Tibial artery (tissue), 4 donors: ENCODE data around the gene OSBPL7.

Source experiments
- DNase-seq, 2 donors: peaks; one replicate each; pipeline ENCODE4 v3.0.0-alpha.2; 2019
- H3K27ac ChIP-seq, 2 donors: fragments of 200-600 bp; sonication (generic) in 1 of 2; 1 replicate in 1 of 2; 2 replicates in 1 of 2; pipeline ENCODE4 v1.5.1; 2018 to 2019; ENCODE audit warnings: mild to moderate bottlenecking in 1 of 2
- H3K27me3 ChIP-seq, 2 donors: fragments of 200-600 bp; sonication (generic) in 1 of 2; one replicate each; pipeline versions ENCODE4 v1.5.1 to v1.6.0; 2016 to 2019
- H3K36me3 ChIP-seq, 3 donors: fragments of 200-600 bp; sonication (generic) in 2 of 3; one replicate each; pipeline ENCODE4 v1.5.1; 2016 to 2019; ENCODE audit warnings: mild to moderate bottlenecking in 2 of 3
- H3K4me1 ChIP-seq, 4 donors: fragments of 200-600 bp; sonication (generic) in 2 of 4; 1 replicate in 3 of 4; 2 replicates in 1 of 4; pipeline ENCODE4 v1.5.1; 2016 to 2019
- H3K4me3 ChIP-seq, 2 donors: fragments of 200-600 bp; sonication (generic) in 1 of 2; 1 replicate in 1 of 2; 2 replicates in 1 of 2; pipeline ENCODE4 v1.5.1; 2018 to 2019; ENCODE audit warnings: mild to moderate bottlenecking in 2 of 2
- H3K9me3 ChIP-seq, 3 donors: fragments of 200-600 bp; sonication (generic) in 1 of 3; one replicate each; pipeline ENCODE4 v1.5.1; 2016 to 2019
- intact Hi-C: fragments of 100-400 bp; cut with DNase I; formaldehyde crosslinking; loops from one replicate; pipeline ENCODE4 v1.15.0; 2023; ENCODE audit warnings: low total_unique reads
- TF ChIP-seq, protein P1 (sequence below), 2 experiments: fragments of 200-600 bp in 1 of 2; fragments of 450-650 bp in 1 of 2; IDR thresholded peaks; one replicate each; pipeline ENCODE4 v1.5.1; 2017 to 2019; ENCODE audit warnings: antibody characterized with exemption in 2 of 2, mild to moderate bottlenecking in 1 of 2, moderate library complexity in 1 of 2

Gene OSBPL7

DNA sequence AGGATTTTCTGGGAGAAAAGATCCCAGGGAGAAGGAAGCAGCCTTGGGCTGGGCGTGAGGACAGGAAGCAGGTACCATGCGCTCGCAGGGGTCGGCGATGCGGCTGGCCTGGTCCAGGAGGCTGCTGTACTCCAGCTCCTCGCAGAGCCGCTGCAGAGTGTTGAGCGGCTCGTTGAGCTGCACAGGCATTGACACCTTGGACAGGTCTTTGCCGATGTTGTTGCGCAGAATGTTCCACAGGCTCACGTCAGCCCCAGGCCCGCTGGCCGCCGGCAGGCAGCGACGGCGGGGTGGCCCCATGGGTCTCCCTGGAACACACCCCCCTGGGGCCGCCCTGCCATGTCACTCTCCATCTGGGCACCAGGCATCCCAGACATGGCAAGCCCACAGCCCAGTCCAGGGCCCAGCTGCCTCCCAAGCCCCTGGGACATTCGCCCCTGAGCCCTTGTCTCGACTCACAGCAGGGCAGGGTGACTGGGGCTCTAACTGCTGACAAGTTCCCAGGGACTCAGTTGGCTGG is 8.0 kb downstream of the OSBPL7 start:
- H3K27me3 ChIP-seq: no peaks in the 10 kb centered on the region
- H3K36me3 ChIP-seq: peaks cover 17 to 84% (median 74%) of the 10 kb centered on the region in 3 donors
- H3K9me3 ChIP-seq: no peaks in the 10 kb centered on the region
- H3K4me1 ChIP-seq: no peaks in the 10 kb centered on the region
- TF ChIP-seq, protein P1, sequence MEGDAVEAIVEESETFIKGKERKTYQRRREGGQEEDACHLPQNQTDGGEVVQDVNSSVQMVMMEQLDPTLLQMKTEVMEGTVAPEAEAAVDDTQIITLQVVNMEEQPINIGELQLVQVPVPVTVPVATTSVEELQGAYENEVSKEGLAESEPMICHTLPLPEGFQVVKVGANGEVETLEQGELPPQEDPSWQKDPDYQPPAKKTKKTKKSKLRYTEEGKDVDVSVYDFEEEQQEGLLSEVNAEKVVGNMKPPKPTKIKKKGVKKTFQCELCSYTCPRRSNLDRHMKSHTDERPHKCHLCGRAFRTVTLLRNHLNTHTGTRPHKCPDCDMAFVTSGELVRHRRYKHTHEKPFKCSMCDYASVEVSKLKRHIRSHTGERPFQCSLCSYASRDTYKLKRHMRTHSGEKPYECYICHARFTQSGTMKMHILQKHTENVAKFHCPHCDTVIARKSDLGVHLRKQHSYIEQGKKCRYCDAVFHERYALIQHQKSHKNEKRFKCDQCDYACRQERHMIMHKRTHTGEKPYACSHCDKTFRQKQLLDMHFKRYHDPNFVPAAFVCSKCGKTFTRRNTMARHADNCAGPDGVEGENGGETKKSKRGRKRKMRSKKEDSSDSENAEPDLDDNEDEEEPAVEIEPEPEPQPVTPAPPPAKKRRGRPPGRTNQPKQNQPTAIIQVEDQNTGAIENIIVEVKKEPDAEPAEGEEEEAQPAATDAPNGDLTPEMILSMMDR (IDR thresholded peaks at IDR 0.05): no peak
- H3K27ac ChIP-seq: no peak overlapping the region
- intact Hi-C loops: no loop called here
- peak in 1 of 2 donors; percentile 53 for DNase-seq
- no peak overlapping the region for H3K4me3 ChIP-seq

DNA sequence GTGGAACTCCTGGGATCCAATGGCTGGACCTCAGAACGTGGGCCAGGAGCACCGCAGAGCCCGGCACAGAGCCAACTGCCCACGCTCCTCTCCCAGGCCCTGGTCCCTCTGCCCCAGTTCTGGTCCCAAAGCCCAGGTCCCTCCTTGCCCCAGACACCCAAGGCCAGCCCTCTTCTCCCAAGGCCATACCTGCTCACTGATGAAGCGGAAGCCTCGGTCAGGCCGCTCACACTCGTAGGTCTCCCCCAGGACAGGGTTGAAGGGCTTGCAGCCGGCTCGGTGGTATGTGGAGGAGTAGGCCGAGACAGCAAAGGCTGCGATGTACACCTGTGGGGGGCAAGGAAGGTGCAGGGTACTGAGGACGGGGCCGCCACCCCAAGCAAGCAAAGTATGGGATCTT is 8.5 kb downstream of the OSBPL7 start:
- Histone ChIP-seq H3K36me3 (peaks cover 21 to 84% (median 74%) of the 10 kb centered on the region in 3 donors), H3K27ac (no peak overlapping the region), H3K9me3 (no peaks in the 10 kb centered on the region), H3K4me3 (no peak overlapping the region), H3K27me3 (no peaks in the 10 kb centered on the region), H3K4me1 (no peaks in the 10 kb centered on the region)
- DNase-seq: peak in 1 of 2 donors; percentile 50
- intact Hi-C loops: no loop called here
- TF ChIP-seq, protein P1 (IDR thresholded peaks at IDR 0.05): no peak

DNA sequence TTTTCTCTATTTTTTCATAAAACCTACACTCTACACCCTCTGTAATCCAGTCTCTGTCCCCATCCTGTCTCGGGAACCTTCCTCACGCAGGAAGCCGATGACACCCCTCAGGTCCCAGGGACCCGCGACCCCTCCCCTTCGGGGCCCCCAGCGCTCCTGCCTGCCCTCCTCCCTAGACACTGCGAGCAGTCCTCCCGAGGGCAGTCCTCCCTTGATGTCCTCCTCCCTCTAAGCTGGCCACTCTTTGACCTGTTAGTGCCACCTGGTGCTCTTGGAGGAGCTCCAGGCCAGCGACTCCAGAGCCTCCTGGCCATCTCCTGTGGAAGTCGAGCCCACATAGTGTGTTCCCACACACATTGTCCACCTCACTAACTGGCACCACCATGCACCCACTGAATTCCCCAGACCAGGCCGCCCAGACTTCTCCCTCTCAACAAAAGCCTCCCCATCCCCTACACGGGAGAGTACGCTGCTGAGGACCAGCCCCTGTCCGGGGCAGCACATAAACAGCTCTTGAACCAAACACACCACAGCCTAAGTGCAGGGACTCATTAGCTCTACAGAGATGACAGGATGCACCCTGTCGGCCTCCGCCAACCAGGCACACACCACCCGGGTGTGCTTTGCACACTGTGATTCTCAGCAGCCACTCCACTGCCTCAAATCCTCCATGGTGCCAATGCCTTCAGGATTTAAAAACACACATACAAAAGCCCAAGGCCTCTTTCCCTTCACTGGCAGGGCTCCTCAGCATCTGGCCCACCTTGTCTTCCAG is 9.3 kb downstream of the OSBPL7 start:
- intact Hi-C loops: no loop called here
- no peak overlapping the region for H3K4me3 ChIP-seq
- DNase-seq: peak in 1 of 2 donors; percentile 56
- TF ChIP-seq, protein P1 (IDR thresholded peaks at IDR 0.05): no peak
- no peak overlapping the region for H3K27ac ChIP-seq
- H3K36me3 ChIP-seq: peaks cover 21 to 84% (median 77%) of the 10 kb centered on the region in 3 donors
- no peaks in the 10 kb centered on the region for H3K27me3 ChIP-seq
- H3K9me3 ChIP-seq: no peaks in the 10 kb centered on the region
- H3K4me1 ChIP-seq: no peaks in the 10 kb centered on the region

DNA sequence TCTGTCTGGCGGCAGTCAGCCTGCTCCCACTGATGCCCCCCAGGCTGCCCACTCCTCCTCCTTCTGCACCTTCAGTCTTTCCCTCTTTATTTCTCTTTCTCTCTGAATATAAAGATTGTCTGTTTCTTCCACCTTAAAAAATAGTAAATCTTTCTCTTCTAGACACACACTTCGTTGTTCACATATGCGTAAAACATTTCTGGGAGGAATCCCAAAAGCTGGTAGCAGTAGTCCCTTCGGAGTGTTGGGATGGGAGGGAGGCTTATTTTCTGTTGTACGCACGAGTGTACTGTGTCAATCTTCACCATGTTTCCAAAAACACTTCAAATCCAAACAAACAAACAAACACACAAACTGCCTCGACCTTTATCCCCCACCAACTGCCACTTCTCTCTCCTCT is 9.9 kb downstream of the OSBPL7 start:
- no peaks in the 10 kb centered on the region for H3K9me3 ChIP-seq
- no peak overlapping the region for H3K27ac ChIP-seq
- no peak for DNase-seq
- H3K36me3 ChIP-seq: peaks cover 18 to 84% (median 77%) of the 10 kb centered on the region in 3 donors
- no peak overlapping the region for H3K4me3 ChIP-seq
- TF ChIP-seq, protein P1 (IDR thresholded peaks at IDR 0.05): no peak
- no peaks in the 10 kb centered on the region for H3K4me1 ChIP-seq
- intact Hi-C loops: no loop called here
- no peaks in the 10 kb centered on the region for H3K27me3 ChIP-seq

DNA sequence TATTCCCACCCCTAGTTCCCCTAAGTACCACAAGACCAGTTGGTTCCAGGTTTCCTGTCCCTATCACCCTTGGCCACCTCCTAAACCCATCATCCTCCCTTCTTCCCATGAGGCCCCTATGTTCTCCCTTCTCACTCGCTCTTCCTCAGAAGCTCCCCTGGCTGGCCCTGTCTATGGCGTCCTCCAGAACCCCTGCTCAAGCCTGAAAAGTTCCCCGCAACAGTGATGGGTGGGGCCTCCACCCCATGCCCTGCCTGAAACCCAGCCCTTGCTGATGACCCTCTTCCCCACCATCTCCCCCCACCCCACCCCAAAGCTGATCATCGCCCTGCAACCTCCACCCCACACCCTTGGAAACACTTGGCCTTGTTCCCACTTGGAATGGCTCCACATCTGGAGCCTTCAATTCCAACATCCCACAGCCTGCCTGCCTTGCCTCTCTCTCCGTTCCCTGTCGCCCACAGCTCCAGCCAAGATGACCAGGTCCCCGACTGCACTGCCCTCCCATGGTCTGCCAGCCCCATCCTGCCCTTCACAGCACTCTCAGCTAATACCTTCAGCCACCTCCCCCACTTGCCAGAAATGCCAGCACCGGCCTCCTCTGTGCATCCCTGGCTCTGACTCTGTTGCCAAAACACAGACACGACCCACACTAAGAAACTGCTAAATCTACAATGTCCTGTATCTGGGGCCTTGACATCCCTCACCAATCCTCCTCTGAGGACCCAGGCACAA is 10.5 kb downstream of the OSBPL7 start:
- intact Hi-C loops: no loop called here
- Histone ChIP-seq H3K36me3 (peaks cover 16 to 80% (median 74%) of the 10 kb centered on the region in 3 donors), H3K9me3 (no peaks in the 10 kb centered on the region), H3K4me3 (no peak overlapping the region), H3K4me1 (no peaks in the 10 kb centered on the region), H3K27ac (no peak overlapping the region), H3K27me3 (no peaks in the 10 kb centered on the region)
- peak in 1 of 2 donors; percentile 25 for DNase-seq
- TF ChIP-seq, protein P1 (IDR thresholded peaks at IDR 0.05): no peak
